ENCODE data around the gene MRTFB. TPM values are rescaled to one million over a fixed set of nuclear protein-coding genes. Genes with fewer than 3 reads are reported as not detected.

The MRTFB gene
- total RNA-seq, 1 experiment from 2014 or later = 29.8 TPM

DNA sequence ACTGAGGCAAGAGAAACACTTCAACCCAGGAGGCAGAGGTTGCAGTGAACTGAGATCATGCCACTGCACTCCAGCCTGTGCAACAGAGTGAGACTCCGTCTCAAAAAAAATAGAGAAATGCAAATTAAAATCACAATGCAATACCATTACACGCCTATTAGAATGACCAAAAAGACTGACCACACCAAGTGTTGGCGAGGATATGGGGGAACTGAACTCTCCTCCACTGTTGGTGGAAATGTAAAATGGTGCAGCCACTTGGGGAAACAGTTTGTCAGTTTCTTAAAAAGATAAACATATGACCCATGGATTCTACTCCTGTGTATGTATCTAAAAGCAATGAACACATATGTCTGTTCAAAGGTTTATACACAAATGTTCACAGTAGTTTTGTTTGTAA is 204.8 kb downstream of the MRTFB start:
- BruUV-seq (replicated peaks) = no TSS peak
- Histone ChIP-seq H3K27me3 (replicated peaks; ENCODE audit: insufficient read depth, low read depth, low read length, poor library complexity) (no peaks in the 10 kb centered on the region), H3K4me3 (ENCODE audit: low read depth, low read length, poor library complexity, severe bottlenecking) (no peak overlapping the region), H3K4me1 (ENCODE audit: insufficient read depth, low read length, poor library complexity, severe bottlenecking) (peaks cover 10% of the 10 kb centered on the region), H3K9me3 (ENCODE audit: low read depth, low read length, poor library complexity, severe bottlenecking) (no peaks in the 10 kb centered on the region), H3K36me3 (ENCODE audit: insufficient read depth, low read length, poor library complexity, severe bottlenecking) (no peaks in the 10 kb centered on the region), H3K27ac (ENCODE audit: low read depth, low read length, poor library complexity, severe bottlenecking) (no peak overlapping the region)
- no peak for DNase-seq (ENCODE audit: low spot score)
- POLR2A ChIA-PET (ENCODE audit: low non-redundant PET) = no interaction called here
- TF ChIP-seq, protein P1, sequence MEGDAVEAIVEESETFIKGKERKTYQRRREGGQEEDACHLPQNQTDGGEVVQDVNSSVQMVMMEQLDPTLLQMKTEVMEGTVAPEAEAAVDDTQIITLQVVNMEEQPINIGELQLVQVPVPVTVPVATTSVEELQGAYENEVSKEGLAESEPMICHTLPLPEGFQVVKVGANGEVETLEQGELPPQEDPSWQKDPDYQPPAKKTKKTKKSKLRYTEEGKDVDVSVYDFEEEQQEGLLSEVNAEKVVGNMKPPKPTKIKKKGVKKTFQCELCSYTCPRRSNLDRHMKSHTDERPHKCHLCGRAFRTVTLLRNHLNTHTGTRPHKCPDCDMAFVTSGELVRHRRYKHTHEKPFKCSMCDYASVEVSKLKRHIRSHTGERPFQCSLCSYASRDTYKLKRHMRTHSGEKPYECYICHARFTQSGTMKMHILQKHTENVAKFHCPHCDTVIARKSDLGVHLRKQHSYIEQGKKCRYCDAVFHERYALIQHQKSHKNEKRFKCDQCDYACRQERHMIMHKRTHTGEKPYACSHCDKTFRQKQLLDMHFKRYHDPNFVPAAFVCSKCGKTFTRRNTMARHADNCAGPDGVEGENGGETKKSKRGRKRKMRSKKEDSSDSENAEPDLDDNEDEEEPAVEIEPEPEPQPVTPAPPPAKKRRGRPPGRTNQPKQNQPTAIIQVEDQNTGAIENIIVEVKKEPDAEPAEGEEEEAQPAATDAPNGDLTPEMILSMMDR (conservative IDR thresholded peaks at IDR 0.05; ENCODE audit: low read depth, low read length) = no peak
- TF ChIP-seq EZH2 (IDR thresholded peaks at IDR 0.05; ENCODE audit: borderline replicate concordance, low read depth, low read length, poor library complexity, severe bottlenecking) = no peak
- intact Hi-C loops (cut with micrococcal nuclease; ENCODE audit: unreplicated experiment) = no loop called here
- CTCF ChIA-PET = no interaction called here

DNA sequence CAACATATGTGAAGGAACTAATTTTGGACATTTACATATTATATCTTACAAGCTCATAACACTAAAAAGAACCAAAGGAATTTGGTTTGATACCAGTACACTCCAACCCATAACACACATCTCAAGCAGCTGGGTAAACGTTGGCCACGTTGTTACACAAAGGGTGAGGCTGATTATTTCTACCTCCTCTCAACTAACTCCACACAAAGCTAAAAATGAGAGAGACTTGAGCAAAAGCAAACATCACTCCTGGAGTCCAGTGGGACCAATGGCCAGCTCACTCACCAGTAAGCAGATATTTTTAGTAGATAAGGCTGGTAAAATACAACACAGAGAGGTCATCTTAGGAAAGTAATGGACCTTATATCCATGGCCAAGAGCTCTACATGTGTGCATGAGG is 207.6 kb downstream of the MRTFB start:
- BruUV-seq (replicated peaks) = no TSS peak
- H3K4me3 ChIP-seq (ENCODE audit: low read depth, low read length, poor library complexity, severe bottlenecking) = no peak overlapping the region
- TF ChIP-seq, protein P1 (conservative IDR thresholded peaks at IDR 0.05; ENCODE audit: low read depth, low read length) = no peak
- TF ChIP-seq EZH2 (IDR thresholded peaks at IDR 0.05; ENCODE audit: borderline replicate concordance, low read depth, low read length, poor library complexity, severe bottlenecking) = no peak
- no peak overlapping the region for H3K27ac ChIP-seq (ENCODE audit: low read depth, low read length, poor library complexity, severe bottlenecking)
- H3K36me3 ChIP-seq (ENCODE audit: insufficient read depth, low read length, poor library complexity, severe bottlenecking) = no peaks in the 10 kb centered on the region
- DNase-seq (ENCODE audit: low spot score) = no peak
- CTCF ChIA-PET = no interaction called here
- POLR2A ChIA-PET (ENCODE audit: low non-redundant PET) = no interaction called here
- H3K4me1 ChIP-seq (ENCODE audit: insufficient read depth, low read length, poor library complexity, severe bottlenecking) = peaks cover 10% of the 10 kb centered on the region
- intact Hi-C loops (cut with micrococcal nuclease; ENCODE audit: unreplicated experiment) = no loop called here
- H3K9me3 ChIP-seq (ENCODE audit: low read depth, low read length, poor library complexity, severe bottlenecking) = no peaks in the 10 kb centered on the region
- no peaks in the 10 kb centered on the region for H3K27me3 ChIP-seq (replicated peaks; ENCODE audit: insufficient read depth, low read depth, low read length, poor library complexity)

DNA sequence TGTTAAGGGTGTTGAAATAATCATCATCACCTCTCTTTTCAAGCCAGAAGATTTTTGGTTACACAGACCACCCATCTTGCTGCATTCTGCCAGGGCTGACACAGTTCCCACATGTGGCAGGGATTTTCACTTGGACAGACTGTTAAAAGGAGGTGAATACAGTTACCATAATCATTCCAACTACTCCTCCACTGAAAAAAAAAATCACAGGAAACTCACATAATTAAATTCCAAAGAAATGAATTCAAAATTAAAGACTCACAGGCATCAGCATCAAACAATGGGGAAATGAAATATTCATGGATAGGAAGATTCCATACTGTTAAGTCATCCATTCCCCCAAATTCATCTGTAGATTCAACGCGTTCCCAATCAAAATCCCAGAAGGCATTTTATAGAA is 209.4 kb downstream of the MRTFB start:
- POLR2A ChIA-PET (ENCODE audit: low non-redundant PET) = no interaction called here
- Histone ChIP-seq H3K4me3 (ENCODE audit: low read depth, low read length, poor library complexity, severe bottlenecking) (no peak overlapping the region), H3K27ac (ENCODE audit: low read depth, low read length, poor library complexity, severe bottlenecking) (no peak overlapping the region), H3K27me3 (replicated peaks; ENCODE audit: insufficient read depth, low read depth, low read length, poor library complexity) (no peaks in the 10 kb centered on the region), H3K36me3 (ENCODE audit: insufficient read depth, low read length, poor library complexity, severe bottlenecking) (no peaks in the 10 kb centered on the region), H3K9me3 (ENCODE audit: low read depth, low read length, poor library complexity, severe bottlenecking) (no peaks in the 10 kb centered on the region), H3K4me1 (ENCODE audit: insufficient read depth, low read length, poor library complexity, severe bottlenecking) (peaks cover 10% of the 10 kb centered on the region)
- peak; percentile 18 for DNase-seq (ENCODE audit: low spot score)
- no peak for TF ChIP-seq EZH2 (IDR thresholded peaks at IDR 0.05; ENCODE audit: borderline replicate concordance, low read depth, low read length, poor library complexity, severe bottlenecking)
- TF ChIP-seq, protein P1 (conservative IDR thresholded peaks at IDR 0.05; ENCODE audit: low read depth, low read length) = no peak
- CTCF ChIA-PET = no interaction called here
- no TSS peak for BruUV-seq (replicated peaks)
- intact Hi-C loops (cut with micrococcal nuclease; ENCODE audit: unreplicated experiment) = no loop called here
